Pancreas (tissue), 10 donors: Measurements from ENCODE around the gene NUP58. TPM values are rescaled to one million over a fixed set of nuclear protein-coding genes. Genes with fewer than 3 reads are reported as not detected.

ENCODE experiments used
- ATAC-seq, 4 donors: fragments of 200-7000 bp; cut with Tn5 transposase; one replicate each; pipeline versions ENCODE4 v1.8.0 to v1.9.1; 2020; ENCODE audit warnings: mild to moderate bottlenecking in 4 of 4, moderate library complexity in 4 of 4
- DNase-seq, 6 donors: peaks; one replicate each; pipeline ENCODE4 v3.0.0-alpha.2; 2020
- FAIRE-seq: peaks from 2 replicates; lab custom pipeline; 2012; peaks lifted over from hg19 to GRCh38; lab: Jason Lieb, UNC
- H3K27ac ChIP-seq, 4 donors: fragments of 200-600 bp; sonication (generic); 1 replicate in 3 of 4; 2 replicates in 1 of 4; pipeline versions ENCODE4 v1.5.0 to v1.8.0; 2020
- H3K27me3 ChIP-seq, 4 donors: fragments of 200-600 bp; one replicate each; pipeline ENCODE4 v1.8.0; 2021
- H3K36me3 ChIP-seq, 3 donors: fragments of 200-600 bp; sonication (generic) in 1 of 3; one replicate each; pipeline versions ENCODE4 v1.5.0 to v1.8.0; 2020 to 2021
- H3K4me1 ChIP-seq, 3 donors: fragments of 200-600 bp; one replicate each; pipeline ENCODE4 v1.8.0; 2021
- H3K4me3 ChIP-seq, 4 donors: fragments of 200-600 bp; sonication (generic) in 2 of 4; one replicate each; pipeline versions ENCODE4 v1.5.0 to v1.8.0; 2020 to 2021
- H3K9me3 ChIP-seq, 4 donors: fragments of 200-600 bp; one replicate each; pipeline ENCODE4 v1.8.0; 2021
- WGBS, 2 donors: extraction: QIAGEN DNeasy Blood & Tissue Kit; methylation state at CpG; one replicate each; pipeline ENCODE4 v1.1.7; 2013; 5-methylcytosine and 5-hydroxymethylcytosine counted together
- intact Hi-C, 3 donors: fragments of 100-400 bp; cut with DNase I; formaldehyde crosslinking; loops; one replicate each; pipeline versions ENCODE4 v1.11.1 to v1.14.2; 2022
- polyA plus RNA-seq, 2 donors: library from polyadenylated mRNA; stranded (reverse); fragments of 200-250 nt; gene quantifications; one replicate each; pipeline ENCODE4 v1.2.3, GENCODE V29; 2013
- total RNA-seq, 6 donors: library from RNA; stranded (reverse); fragmentation: NEBNext Ultra II Directional in 4 of 6; extraction: Animal tissue kit (Norgen Biotek cat#: 25700) in 4 of 6; gene quantifications; one replicate each; pipeline versions ENCODE4 v1.2.1 to v1.2.4, GENCODE V29; 2021 to 2023
- TF ChIP-seq, protein P1 (sequence below), 4 donors: fragments of 200-600 bp; sonication (generic) in 3 of 4; IDR thresholded peaks; one replicate each; pipeline versions ENCODE4 v1.5.0 to v1.8.0; 2021; ENCODE audit warnings: antibody characterized with exemption in 4 of 4
- donor health status: healthy with polysubstance abuse.
- donor health status: DM: no; HTN: no; CAD: no; lungs with moderate emphysema.
- donor health status: DM: no; HTN: no; CAD: no.
- donor health status: control.
- donor health status: control.
- donor health status: Bipolar disorder and iron deficiency.
- donor health status: DM: yes; HTN: yes; CAD: no.
- donor health status: DM: no; HTN: no; CAD: no.
- donor health status: DM: no; HTN: no; CAD: no.
- donor health status: DM: yes; HTN: yes; CAD: no.

NUP58 gene
- total and polyA plus RNA-seq, 8 donors = 6.1 to 22.3 (median 12.6) TPM

DNA sequence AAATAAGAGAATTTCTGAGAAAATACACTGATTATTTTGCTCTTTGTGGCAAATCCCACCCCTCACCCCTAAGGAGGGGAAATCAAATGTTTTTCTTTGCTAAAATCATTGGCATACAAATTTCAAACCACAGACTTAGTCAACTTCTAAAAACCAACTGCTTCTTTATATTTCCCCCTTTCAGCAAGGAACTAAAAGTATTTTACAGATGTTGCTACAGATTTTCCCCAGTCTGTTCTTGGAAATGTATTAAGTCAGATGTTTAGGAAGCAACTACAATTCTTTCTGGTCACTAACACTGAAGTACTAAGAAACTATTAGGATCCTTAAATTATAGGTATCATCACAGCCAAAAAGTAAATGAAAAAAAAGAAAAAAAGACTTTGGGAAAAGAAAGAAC is 21.0 kb upstream of the NUP58 start:
- TF ChIP-seq, protein P1, sequence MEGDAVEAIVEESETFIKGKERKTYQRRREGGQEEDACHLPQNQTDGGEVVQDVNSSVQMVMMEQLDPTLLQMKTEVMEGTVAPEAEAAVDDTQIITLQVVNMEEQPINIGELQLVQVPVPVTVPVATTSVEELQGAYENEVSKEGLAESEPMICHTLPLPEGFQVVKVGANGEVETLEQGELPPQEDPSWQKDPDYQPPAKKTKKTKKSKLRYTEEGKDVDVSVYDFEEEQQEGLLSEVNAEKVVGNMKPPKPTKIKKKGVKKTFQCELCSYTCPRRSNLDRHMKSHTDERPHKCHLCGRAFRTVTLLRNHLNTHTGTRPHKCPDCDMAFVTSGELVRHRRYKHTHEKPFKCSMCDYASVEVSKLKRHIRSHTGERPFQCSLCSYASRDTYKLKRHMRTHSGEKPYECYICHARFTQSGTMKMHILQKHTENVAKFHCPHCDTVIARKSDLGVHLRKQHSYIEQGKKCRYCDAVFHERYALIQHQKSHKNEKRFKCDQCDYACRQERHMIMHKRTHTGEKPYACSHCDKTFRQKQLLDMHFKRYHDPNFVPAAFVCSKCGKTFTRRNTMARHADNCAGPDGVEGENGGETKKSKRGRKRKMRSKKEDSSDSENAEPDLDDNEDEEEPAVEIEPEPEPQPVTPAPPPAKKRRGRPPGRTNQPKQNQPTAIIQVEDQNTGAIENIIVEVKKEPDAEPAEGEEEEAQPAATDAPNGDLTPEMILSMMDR (IDR thresholded peaks at IDR 0.05) = no peak
- no peak for DNase-seq
- Histone ChIP-seq H3K27me3 (no peaks in the 10 kb centered on the region), H3K9me3 (no peaks in the 10 kb centered on the region), H3K36me3 (no peaks in the 10 kb centered on the region), H3K4me1 (peaks cover 0 to 4% (median 0%) of the 10 kb centered on the region in 3 donors), H3K27ac (no peak overlapping the region), H3K4me3 (no peak overlapping the region)
- FAIRE-seq = no peak
- intact Hi-C loops = no loop called here
- no peak for ATAC-seq

DNA sequence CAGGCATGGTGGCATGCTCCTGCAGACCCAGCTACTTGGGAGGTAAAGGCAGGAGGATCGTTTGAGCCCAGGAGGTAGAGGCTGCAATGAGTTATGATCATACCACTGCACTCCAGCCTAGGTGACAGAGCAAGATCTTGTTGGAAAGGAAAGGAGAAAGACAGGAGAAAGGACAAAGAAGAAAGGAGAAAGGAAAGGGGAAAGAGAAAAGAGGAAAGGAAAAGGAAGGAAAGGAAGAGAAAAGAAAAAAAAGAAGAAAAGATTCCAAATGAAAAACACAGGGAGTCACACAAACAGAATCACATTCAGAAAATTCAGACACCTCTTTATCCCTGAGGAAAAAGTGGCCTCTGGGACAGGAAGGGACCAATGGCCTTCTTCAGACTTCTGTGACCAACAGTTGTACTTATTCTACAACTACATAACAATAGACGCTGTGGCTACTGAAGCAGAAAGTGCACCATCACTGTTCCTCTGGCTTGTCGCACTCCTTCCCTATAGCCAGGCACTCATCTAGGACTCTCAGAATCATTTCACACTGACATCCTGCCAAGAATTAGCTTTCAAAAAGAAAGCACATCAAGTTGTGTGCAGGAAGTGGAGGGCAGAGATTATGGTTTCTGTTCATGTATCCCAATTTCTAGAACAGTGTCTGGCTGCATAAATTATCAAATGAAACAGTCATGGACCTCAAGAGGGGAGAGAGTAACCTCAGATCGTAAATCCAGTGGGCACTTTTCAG is 20.1 kb upstream of the NUP58 start:
- no peaks in the 10 kb centered on the region for H3K27me3 ChIP-seq
- H3K4me3 ChIP-seq = no peak overlapping the region
- WGBS, 2 donors = 66 to 72% methylated on average over 4 of the region's 4 CpGs
- TF ChIP-seq, protein P1 (IDR thresholded peaks at IDR 0.05) = no peak
- DNase-seq (no peak), ATAC-seq (peak in 1 of 4 donors; percentile 36), FAIRE-seq (no peak)
- intact Hi-C loops = no loop called here
- no peaks in the 10 kb centered on the region for H3K36me3 ChIP-seq
- no peaks in the 10 kb centered on the region for H3K9me3 ChIP-seq
- no peak overlapping the region for H3K27ac ChIP-seq
- H3K4me1 ChIP-seq = peaks cover 0 to 11% (median 5%) of the 10 kb centered on the region in 3 donors

DNA sequence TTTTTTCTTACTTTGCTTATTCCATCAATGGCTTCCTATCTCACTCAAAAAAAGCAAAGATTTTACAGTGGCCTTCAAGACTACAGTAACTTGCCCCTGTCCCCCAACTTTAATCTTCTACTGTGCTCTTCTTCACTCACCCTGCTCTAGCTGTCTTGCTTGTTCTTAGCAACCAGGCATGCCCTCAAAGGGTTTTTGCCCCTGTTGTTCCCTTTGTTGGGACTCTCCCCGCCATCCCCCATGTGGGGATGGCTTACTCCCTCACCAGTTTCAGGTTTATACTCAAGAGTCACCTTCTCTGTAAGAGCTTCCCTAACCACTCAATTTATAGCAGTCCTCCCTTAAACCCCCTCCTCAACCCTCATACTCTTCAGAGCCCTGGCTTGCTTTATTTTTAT is 19.5 kb upstream of the NUP58 start:
- TF ChIP-seq, protein P1 (IDR thresholded peaks at IDR 0.05) = no peak
- H3K9me3 ChIP-seq = no peaks in the 10 kb centered on the region
- FAIRE-seq (no peak), ATAC-seq (no peak), DNase-seq (no peak)
- WGBS, 2 donors = 90 to 97% methylated on average over 1 of the region's 1 CpG
- no peaks in the 10 kb centered on the region for H3K36me3 ChIP-seq
- intact Hi-C loops = no loop called here
- H3K4me3 ChIP-seq = no peak overlapping the region
- peaks cover 0 to 11% (median 5%) of the 10 kb centered on the region in 3 donors for H3K4me1 ChIP-seq
- H3K27ac ChIP-seq = no peak overlapping the region
- H3K27me3 ChIP-seq = no peaks in the 10 kb centered on the region

DNA sequence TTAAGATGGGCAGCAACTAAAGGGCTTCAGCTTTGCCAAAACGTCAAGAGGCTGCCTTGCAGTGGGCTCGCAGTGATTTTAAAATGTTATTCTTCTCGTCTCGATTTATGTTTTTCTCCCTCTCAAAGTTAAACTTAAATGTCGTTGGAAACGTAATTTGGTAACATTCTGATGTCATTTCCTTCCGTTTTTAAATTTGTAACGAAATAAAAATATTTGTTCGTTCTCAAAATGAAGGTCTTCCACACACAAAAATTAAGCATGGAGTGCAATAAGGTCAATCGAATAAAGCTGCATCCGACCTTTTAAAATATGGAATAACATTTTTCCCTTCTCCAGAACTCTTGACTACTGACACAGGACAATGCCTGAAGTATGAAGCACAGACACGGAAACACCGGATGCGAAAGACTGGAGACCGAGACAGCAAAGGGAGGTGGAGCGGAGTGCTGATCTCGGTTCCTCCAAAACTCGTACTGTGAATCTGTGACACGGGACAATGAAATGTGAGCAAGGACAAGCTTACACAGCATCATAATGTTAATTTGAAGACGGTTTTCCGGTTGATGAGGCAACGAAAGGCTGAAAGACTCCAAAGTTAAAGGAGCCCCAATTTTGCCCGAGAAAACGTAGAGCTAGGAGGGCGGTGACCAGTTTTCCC is 15.0 kb upstream of the NUP58 start:
- DNase-seq = no peak
- ATAC-seq = peak; percentile 30 to 72 (median 57)
- WGBS, 2 donors = 6 to 7% methylated on average over 25 of the region's 25 CpGs
- Histone ChIP-seq H3K27me3 (no peaks in the 10 kb centered on the region), H3K4me3 (peak overlapping the region; percentile 69 to 95 (median 90)), H3K36me3 (no peaks in the 10 kb centered on the region), H3K9me3 (no peaks in the 10 kb centered on the region), H3K4me1 (peaks cover 0 to 11% (median 5%) of the 10 kb centered on the region in 3 donors), H3K27ac (peak overlapping the region; percentile 51 to 91 (median 83))
- TF ChIP-seq, protein P1 (IDR thresholded peaks at IDR 0.05) = no peak
- no peak for FAIRE-seq
- intact Hi-C loops = no loop called here
